GM18907 (cell line): Measurements from ENCODE around the gene NKD2.

Experiments
- ATAC-seq: cut with Tn5 transposase; IDR thresholded peaks from one replicate; pipeline ENCODE4 v1.9.1; 2021; ENCODE audit warnings: mild to moderate bottlenecking, moderate library complexity; ENCODE audit not compliant: unreplicated experiment

NKD2 gene, protein sequence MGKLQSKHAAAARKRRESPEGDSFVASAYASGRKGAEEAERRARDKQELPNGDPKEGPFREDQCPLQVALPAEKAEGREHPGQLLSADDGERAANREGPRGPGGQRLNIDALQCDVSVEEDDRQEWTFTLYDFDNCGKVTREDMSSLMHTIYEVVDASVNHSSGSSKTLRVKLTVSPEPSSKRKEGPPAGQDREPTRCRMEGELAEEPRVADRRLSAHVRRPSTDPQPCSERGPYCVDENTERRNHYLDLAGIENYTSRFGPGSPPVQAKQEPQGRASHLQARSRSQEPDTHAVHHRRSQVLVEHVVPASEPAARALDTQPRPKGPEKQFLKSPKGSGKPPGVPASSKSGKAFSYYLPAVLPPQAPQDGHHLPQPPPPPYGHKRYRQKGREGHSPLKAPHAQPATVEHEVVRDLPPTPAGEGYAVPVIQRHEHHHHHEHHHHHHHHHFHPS

GRCh38 chr5:1008451-1009358, at the start of gene NKD2:
Gene NKD2, plus strand, starts transcription at chr5:1008802. Its CDS starts 256 bp downstream, at chr5:1009058.
- no peak for ATAC-seq

DNA sequence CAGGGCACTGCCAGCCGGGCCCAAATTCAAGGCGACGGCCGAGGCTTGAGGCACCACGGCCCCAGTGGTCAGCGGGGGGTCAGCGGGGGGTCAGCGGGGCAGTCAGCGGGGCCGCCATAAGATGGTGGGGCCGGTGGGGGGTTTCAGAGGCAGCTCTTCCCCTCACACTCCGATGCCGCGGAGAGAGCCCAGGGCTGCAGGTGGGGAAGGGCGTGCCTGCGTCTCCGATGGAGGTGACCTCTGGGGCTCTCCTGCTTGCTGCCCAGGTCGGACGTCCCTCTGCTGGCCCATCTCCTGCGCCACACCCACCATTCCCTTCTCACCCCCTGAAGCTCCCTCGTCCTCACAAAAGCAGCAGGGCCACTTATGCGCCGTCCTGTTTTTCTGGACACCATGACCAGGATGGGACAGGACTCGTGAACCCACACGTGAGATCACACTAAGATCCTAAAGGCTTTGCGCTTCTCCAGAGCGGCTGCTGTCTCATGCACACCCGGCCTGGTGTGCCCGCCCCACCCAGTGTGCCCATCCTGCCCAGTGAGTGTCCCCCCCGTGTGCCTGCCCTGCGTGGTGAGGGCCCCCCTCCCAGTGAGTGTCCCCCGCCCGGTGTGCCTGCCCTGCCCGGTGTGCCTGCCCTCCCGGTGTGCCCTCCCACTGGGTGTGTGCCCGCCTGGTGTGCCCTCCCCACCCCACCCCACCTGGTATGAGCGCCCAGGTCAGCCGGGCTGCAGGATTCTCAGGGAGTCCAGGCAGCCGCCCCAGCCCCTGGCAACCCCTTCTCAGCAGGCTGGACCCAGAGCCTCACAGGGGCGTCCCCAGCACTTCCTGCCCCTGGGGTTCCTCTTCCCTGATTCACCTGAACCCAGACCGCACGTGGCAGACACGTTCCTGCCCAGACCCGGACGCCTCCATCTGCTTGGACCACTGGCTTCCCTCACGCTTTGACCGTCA, 48.7 kb upstream of the NKD2 start:
- ATAC-seq, result no peak

- ATAC-seq, result no peak
Measured at GRCh38 chr5:960551-960950, 48.1 kb upstream of the NKD2 start.

GRCh38 chr5:961002-961710, 47.4 kb upstream of the NKD2 start:
- ATAC-seq, result no peak

DNA sequence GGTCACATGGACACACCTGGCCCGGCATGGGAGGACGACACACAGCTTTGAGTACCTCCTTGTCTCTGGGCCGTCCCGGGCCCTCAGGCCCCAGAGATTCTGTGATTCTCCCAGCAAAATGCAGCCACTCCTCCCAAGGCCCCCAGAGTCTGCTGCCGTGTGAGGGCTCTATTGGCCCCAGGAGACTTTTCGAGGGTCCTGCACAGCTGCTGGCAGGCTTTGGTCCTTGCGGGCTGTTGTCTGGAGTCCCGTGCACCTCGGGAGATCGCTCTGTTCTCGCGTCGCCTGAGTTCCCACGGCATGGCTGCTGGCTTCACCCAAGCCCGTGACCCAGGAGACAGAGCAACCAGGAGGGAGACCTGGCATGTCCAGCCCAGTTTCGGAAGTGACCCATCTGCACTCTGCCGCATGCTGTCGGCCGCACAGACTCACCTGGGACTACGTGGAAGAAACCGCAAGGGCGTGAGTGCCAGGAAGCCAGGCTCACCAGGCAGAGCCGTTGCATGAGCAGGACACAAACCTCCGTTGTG, 46.8 kb upstream of the NKD2 start:
- ATAC-seq, result no peak

DNA sequence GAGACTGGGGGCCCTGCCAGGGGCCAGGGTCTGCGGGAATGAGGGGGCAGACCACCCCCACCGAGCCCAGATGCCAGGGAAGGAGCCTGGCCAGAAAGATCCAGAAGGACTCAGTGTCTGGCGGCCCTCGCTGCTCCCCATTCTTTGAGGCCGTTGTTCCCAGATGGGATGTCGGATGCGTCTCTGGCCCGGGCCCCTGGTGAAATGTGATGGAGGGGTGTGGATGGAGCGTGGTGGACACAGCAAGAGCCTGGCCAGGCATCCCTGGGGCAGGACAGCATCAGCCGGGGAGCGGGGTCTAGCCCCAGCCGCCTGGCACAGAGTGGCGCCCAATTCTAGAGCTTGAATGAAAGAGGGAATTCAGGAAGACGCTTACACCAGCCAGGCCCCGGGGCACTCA, 46.2 kb upstream of the NKD2 start:
- no peak for ATAC-seq

- no peak for ATAC-seq
Measured at GRCh38 chr5:962801-963200, 45.8 kb upstream of the NKD2 start.

GRCh38 chr5:963310-963672, 45.3 kb upstream of the NKD2 start:
- no peak for ATAC-seq

DNA sequence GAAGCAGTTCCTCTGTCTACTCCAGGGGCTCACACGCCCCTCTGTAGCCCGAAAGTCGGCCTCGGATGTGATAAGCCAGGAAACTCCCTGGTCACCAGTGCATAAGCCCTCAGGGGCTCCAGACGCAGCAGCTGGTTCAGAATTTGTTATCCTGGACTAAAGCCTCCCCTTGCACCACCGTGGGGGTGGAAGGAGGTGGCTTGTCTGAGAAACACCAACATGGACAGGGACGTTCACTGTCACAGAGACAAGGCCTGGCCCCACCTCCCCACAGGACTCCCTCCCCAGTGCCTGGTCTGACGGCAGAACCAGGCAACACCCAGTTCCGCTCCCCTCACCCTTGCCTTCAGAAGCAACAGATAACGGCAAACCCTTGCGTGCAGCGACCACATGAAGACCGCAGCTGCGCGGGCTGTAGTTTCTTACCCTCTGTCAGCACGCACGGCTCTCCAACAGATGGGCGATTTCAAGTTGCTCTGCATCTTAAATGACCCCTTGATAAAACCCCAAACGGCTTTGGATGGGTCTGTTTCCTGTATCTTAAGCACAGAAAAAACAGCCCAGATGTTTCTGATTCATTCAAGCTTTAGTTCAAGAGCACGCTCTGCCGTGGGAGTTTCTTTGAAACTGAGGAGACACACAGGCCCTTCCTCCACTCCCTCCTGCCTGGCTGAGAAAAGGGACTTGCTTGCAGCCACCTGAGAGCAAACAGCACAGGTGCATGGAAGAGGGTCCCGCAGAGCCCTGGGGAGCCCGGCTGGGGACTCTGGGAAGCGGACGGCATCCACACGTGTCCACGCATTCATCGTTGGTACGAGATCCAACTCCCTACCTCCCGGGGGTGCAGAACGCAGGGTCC, 44.7 kb upstream of the NKD2 start:
- ATAC-seq, result peak; percentile 88

DNA sequence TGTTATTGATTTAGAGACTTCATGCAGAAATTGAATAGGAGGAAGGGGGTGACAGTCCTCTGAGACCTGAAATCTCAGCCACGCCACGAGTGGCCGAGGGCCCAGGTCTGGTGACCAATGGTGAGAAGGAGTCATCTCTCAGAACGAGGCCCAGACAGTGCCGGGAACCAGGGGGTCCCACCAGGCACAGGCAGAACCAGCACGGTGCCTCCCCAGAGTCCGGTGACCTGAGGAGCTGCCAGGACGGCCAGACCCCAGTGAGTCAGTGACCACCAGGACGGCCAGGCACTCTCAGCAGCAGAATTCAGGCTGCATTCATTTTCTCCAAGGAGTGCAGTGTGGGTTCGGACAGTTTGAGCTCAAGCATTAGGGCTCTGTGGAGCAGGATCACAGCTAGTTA, 43.8 kb upstream of the NKD2 start:
- no peak for ATAC-seq

GRCh38 chr5:965604-966344, 42.8 kb upstream of the NKD2 start:
- ATAC-seq, result no peak

GRCh38 chr5:966345-966710, 42.3 kb upstream of the NKD2 start:
- no peak for ATAC-seq

GRCh38 chr5:966941-967340, 41.7 kb upstream of the NKD2 start:
- no peak for ATAC-seq

DNA sequence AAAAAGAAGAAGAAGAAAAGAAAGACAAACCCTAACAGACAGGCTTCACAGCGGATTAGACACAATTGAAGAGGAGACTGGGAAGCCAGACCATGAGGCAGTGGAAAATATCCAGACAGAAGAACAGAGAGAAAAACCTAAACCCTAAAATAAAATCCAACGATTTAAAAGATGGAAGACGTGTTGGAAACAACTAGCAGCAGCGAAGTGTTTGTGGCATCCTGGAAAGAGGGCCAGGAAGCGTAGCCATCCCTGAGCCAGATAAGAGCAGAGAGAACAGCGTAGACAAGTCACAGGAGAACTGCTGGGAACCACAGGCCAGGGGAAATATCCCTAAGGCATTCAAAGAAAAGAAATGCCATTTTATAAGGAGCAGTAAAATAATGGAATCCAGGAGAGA, 39.7 kb upstream of the NKD2 start:
- no peak for ATAC-seq

- no peak for ATAC-seq
Measured at GRCh38 chr5:969408-969839, 39.2 kb upstream of the NKD2 start.

DNA sequence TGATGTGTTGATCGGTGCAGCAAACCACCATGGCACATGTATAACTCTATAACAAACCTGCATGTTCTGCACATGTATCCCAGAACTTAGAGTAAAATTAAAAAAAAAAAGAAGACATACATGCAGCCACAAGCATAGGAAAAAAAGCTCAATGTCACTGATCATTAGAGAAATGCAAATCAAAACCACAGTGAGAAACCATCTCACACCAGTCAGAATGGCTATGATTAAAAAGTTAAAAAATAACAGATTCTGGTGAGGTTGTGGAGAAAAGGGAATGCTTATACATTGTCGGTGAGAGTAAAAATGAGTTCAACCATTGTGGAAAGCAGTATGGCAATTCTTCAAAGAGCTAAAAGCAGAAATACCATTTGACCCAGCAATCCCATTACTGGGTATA, 36.0 kb upstream of the NKD2 start:
- ATAC-seq, result peak; percentile 53

DNA sequence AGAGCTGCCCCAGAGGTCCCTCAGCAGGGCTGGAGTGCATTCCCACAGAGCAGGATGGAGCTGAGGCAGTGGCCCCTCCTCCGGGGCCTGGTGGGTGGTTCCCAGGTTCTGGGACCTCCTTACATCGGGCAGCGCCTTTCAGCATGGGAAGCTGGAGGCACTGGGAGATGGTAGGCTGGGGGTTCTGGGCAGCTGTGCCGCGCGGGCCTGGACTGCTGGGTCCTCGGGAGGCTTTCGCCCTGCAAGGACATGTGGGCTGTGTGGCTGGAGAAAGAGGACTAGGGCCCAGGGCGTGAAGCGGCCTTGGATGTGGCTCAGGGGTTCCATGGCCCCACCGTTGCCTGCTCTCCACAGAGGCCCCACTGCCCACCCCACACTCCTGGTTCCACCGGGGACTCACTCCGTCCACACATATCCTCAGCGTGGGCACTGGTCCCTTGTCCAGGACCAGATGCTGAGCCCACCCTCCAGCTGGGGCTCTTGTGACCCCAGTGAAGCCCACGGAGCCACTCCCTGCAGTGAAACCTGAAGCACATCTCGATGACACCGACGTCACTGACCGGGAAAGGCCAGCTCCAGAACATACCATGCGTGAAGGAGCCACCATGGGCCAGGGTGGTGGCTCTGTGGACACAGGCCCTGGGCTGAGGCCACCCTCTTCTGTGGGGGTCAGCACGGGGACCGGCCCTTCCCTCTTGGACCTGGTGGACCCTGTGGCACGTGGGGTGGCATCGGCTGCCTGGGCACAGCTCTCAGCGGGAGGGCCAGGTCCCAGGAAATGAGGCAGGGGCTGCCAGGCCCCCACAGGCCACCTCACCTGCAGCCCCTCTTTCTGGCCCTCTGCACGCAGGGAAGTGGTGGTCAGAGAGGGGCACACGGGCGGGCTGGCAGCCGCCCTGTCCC, 31.5 kb upstream of the NKD2 start:
- ATAC-seq, result no peak
